PC-3 (cell line): ENCODE data around the gene MIB1.

Experiments
- EZH2 ChIP-seq: fragments of 300-600 bp; sonication (generic); IDR thresholded peaks from one replicate; pipeline ENCODE4 v1.6.1; 2017; ENCODE audit warnings: antibody characterized with exemption, mild to moderate bottlenecking, low read length; ENCODE audit not compliant: unreplicated experiment
- TF ChIP-seq, protein P1 (sequence below): fragments of 300-600 bp; sonication (generic); conservative IDR thresholded peaks from 2 replicates; pipeline ENCODE4 v1.5.1; 2017; ENCODE audit warnings: antibody characterized with exemption, low read depth, mild to moderate bottlenecking, low read length

DNA sequence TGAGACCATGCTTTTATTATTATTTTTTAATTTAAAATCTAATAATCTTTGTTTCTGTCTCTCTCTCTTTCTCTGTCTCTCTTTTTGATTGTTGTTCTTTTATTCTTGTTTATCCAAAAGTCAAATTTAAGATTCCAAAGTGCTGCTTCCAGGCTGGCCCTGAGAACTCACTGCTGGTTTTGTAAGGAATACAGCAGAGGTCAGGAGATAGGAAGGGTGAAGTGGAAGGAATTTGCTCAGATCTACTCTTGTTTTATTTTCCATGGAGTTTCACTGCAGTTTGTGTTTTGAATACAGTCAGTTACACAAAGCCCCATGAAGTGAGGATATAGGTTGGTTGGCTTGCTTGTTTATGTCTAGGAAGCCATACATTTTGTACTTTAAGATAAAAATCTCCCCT is 168.1 kb downstream of the MIB1 start:
- no peak for TF ChIP-seq EZH2
- TF ChIP-seq, protein P1, sequence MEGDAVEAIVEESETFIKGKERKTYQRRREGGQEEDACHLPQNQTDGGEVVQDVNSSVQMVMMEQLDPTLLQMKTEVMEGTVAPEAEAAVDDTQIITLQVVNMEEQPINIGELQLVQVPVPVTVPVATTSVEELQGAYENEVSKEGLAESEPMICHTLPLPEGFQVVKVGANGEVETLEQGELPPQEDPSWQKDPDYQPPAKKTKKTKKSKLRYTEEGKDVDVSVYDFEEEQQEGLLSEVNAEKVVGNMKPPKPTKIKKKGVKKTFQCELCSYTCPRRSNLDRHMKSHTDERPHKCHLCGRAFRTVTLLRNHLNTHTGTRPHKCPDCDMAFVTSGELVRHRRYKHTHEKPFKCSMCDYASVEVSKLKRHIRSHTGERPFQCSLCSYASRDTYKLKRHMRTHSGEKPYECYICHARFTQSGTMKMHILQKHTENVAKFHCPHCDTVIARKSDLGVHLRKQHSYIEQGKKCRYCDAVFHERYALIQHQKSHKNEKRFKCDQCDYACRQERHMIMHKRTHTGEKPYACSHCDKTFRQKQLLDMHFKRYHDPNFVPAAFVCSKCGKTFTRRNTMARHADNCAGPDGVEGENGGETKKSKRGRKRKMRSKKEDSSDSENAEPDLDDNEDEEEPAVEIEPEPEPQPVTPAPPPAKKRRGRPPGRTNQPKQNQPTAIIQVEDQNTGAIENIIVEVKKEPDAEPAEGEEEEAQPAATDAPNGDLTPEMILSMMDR: no peak
